IPS-NIHi7 (cell line): ENCODE data around the gene AJM1.

Experiments used
- DNase-seq: peaks from one replicate; pipeline ENCODE4 v3.0.0; 2012; ENCODE audit warnings: mixed read lengths; ENCODE audit errors: extremely low spot score

The AJM1 gene

DNA sequence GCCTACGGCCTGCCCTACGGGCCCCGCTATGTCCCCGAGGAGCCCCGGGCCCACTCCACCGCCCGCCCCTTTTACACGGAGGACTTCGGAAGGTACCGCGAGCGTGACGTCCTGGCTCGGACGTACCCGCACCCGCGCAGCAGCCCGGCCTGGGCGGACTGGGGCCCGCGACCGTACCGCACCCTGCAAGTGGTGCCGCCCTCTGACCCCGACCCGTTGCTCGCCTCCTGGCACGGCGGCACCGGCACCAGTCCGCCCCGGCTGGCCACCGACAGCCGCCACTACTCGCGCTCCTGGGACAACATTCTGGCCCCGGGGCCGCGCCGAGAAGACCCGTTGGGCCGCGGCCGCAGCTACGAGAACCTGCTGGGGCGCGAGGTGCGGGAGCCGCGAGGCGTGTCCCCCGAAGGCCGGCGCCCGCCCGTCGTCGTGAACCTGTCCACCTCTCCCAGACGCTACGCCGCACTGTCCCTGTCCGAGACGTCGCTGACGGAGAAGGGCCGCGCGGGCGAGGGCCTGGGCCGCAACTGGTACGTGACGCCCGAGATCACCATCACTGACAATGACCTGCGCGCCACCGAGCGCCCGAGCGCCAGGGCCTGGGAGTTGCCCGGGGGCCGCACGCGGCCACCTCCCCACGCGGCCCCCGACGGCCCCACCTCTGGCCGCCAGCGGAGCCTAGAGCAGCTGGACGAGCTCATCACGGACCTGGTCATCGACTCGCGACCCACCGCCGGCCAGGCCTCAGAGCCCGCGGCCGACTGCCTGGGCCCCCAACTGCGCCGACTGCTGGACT is 3.4 kb downstream of the AJM1 start:
- no peak for DNase-seq

DNA sequence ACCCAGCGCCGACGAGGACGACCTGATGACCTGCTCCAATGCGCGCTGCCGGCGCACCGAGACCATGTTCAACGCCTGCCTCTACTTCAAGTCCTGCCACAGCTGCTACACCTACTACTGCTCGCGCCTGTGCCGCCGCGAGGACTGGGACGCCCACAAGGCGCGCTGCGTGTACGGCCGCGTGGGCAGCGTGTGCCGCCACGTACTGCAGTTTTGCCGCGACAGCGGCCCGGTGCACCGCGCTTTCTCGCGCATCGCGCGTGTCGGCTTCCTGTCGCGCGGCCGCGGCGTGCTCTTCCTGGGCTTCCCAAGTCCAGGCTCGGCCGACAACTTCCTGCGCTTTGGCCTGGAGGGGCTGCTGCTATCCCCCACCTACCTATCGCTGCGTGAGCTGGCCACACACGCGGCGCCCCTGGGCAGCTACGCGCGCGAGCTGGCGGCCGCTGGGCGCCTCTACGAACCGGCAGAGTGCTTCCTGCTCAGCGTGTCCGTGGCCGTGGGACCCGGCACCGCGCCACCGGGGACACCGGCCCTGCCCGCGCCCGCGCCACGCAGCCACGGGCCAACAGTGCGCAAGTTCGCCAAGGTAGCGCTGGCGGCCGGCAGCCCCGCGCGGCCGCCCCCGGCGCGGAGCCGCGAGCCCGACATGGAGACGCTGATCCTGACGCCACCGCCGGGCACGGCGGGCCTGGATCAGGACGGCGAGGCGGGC is 4.3 kb downstream of the AJM1 start:
- no peak for DNase-seq

DNA sequence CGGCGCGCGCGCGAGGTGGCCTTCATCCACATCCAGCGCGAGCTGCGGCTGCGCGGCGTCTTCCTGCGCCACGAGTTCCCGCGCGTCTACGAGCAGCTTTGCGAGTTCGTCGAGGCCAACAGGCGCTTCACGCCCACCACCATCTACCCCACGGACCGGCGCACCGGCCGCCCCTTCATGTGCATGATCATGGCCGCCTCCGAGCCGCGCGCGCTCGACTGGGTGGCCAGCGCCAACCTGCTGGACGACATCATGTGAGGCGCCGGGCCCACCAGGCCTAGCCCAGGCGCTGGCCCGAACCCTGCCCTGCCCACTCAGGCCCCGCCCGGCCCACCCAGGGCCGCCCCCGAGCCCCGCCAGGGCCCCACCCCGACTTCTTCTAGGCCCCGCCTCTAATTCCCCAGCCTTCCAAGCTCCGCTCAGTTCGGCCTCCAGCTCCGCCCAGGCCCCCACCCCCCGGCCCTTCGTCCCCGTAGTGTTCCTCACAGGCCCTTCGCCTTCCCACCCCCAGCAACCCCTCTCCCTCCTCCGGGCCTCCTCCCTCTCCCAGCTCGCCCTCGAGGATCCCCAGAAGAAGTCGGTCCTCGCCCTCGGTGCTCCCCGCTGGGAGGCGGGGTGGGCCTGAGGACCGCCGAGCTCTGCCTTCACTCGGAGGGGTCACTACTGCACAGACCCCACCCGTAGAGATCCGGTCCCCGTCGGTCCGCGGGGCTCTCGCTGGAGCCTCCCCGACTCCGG is 5.0 kb downstream of the AJM1 start:
- peak; percentile 81 for DNase-seq

DNA sequence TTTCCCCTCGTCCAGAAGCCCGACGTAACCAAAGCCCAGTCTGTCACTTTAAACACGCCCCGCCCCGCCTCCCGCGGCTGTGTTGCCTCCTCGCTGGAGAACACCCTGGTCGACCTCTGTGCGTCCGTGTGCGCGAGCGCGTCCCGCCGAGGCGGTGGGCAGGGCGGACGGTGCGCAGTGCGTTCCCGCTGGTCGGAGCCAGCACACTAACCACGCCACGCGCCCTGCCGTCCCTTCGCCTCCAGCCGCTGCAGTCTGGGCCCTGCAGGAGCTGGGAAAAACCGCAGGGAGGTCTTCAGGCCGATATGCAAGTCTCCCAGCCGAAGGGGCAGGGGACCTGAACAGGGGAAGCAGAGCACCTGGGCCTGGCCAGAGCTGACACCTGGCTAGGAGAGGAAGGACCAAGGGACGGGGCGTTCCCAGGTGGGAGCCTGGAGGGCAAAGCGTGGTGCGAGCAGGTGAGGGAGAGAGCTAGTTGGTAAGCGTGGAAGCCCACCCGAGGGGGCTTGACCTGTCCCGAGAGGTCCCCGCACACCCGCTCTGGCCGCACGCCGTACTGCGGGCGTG is 5.6 kb downstream of the AJM1 start:
- DNase-seq: peak; percentile 44

DNA sequence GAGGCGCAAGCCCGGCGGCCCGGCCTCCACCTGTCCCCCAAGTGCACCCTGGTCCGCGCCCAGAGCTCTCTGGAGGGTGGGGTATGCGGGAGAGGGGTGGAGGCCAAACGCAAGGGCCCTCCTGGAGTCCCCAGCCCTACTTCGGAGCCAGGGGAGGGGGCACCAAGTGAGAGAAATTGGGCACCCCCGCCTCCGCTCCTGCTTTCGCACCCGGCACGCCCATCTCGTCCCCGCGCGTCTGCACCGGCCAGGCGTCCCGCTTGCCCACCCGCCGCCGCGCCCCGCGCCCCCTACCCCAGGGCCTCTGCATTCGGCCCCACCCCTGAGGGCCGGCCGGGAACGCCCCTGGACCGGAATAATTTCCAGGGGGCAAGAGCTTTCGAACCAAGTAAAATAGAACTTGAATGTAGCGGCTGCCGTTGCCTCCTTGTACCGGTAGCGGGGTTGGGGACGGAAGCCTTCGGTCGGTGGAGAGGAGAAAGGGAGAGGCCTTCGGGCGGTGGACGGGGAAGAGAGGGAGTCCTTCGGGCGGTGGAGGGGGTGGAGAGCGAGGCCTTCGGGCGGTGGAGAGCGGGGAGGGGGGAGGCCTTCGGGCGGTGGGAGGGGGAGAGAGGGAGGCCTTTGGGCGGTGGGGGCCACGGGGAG is 6.2 kb downstream of the AJM1 start:
- DNase-seq: peak; percentile 68

DNA sequence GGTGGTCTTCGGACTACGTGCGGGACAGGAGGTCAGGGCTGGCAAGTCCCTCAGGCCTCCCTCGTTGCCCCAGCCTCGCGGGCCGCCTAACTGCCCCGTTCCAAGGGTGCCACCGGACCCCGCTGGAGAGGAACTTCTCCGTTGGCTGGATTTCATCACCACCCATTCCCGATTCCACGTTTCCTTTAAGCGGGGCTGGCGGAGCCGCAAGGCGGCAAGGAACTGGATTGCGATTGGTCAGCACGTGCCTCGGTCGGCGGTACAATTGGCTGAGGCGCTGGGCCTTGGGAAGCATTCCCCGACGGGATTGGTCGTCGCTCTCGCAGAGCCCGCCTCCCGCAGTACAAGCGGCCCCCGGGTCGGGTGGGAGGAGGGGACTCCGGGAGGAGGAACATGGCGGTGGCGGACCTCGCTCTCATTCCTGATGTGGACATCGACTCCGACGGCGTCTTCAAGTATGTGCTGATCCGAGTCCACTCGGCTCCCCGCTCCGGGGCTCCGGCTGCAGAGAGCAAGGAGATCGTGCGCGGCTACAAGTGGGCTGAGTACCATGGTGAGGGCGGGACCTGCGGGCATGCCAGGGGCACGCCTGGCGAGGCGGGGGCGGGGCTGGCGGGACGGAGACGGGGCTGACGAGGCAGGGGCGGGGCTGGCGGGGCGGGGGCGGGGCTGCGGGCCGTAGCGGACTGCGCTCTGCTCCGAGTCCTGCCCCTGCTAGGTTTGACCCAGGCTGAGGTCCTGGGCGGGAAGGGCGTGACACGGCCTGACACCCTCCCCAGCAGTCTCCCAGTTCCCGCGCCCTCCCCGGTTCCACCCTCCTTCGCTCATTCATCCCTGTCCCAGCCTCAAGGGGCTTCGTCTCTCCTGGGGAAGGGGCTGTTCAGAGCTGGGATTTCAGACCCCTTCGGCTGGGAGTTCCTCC is 7.0 kb downstream of the AJM1 start, which contains the start of gene PHPT1:
Gene PHPT1 (plus strand): TSS at position 372 of the 922 bp plus-strand sequence. CDS start 22 bp downstream, at position 394.
- peak; percentile 99 for DNase-seq

DNA sequence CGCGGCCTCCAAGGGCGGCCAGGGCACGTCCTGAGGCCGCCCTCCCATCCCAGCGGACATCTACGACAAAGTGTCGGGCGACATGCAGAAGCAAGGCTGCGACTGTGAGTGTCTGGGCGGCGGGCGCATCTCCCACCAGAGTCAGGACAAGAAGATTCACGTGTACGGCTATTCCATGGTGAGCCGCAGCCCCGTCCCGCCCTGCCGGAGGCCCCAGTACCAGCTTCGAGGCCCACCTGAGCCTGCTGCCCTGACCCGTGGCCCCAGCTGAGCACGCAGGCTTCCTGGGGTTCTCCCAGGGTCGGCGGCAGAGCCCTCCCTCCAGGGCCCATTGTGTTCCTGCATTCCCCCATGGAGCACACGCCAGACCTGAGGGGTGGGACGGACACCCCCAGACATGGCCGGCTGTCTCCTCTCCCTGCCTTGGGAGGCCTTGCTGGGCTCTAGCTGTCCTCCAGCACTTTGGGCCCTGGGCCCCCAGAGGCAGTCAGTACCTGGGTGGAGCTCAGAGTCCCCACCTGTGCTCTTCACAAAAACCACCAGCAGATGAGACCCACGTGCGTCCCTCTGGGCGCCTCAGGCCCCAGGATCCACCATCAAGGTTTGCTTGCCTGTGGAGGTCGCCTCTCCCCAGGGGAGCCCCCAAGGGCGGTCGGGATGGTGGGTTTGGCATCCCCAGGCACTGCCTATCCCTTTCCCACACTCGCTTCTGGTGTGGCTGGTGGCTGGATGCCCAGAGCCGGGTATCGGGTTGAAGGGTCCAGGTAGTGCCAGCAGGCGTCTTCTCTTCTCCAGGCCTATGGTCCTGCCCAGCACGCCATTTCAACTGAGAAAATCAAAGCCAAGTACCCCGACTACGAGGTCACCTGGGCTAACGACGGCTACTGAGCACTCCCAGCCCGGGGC is 7.9 kb downstream of the AJM1 start:
- no peak for DNase-seq

DNA sequence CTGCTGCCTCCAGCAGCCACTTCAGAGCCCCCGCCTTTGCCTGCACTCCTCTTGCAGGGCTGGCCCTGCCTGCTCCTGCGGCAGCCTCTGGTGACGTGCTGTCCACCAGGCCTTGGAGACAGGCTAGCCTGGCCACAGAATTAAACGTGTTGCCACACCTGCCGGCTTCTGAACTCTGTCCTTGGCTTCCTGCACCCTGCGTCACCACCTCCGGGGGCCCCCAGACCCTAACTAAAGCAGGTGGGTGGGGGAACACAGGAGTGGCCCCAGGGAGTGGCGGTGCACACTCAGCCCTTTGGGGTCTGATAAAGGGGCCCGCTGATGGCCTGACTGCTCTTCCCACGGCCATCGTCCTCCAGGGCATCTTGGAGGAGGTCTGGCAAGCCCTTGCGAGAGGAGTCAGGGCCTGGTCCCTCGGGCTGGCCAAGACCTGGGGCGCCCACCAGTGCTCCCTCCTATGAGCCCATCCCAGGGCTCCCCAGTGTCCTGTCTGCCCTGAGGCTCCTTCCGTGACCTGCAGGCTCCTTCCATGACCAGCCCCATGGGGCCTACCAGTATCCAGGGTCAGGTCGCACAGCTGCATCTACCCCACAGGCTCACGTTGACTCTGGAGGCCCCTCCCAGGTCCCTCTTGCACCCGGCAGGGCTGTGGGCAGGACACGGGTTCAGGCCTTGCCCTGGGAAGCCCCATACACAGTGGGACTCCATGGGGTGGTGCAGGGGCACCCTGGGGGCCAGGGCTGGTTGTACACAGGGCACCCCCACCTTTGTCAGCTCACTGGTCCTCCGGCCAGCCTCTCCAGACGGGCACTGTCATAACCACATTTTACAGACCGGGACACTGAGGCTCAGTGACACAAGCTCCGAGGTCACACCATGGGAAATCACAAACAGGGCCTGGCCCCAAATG is 8.8 kb downstream of the AJM1 start:
- DNase-seq: no peak

DNA sequence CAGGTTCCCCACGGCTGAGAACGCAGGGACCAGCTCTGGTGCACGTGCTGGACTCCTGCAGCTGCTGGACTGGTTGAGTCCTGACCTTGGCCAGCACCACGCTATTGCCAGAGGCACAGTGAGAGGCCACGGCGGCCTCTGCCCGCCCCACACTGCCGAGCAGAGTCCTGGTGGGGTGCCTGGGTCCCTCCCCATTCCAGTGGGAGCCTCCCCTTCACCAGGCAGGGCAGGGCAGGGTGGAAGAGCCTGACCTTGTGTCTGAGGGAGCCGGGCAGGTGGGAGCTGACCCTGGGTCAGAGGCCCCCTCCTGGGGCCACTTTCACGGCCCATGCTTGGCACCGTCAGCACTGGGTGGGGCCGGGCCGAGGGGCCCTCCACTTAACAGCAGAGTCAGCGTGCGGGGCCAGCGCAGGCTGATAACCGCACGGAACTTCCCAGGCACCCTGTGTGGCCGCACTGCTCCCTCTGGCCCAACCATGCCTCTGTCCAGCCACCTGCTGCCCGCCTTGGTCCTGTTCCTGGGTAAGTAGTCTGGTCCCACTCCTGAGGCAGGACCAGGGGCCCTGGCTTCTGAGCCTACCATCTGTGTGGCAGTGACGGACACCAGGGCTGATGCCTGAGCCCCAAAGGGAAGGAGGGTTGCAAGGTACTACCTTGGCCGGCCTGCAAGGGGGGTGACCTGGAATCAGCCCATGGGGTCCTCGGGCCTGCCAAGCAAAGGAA is 9.8 kb downstream of the AJM1 start, which contains the start of gene MAMDC4:
Gene MAMDC4 (plus strand): TSS at position 406 of the 723 bp plus-strand sequence. CDS start 71 bp downstream, at position 477.
- no peak for DNase-seq

DNA sequence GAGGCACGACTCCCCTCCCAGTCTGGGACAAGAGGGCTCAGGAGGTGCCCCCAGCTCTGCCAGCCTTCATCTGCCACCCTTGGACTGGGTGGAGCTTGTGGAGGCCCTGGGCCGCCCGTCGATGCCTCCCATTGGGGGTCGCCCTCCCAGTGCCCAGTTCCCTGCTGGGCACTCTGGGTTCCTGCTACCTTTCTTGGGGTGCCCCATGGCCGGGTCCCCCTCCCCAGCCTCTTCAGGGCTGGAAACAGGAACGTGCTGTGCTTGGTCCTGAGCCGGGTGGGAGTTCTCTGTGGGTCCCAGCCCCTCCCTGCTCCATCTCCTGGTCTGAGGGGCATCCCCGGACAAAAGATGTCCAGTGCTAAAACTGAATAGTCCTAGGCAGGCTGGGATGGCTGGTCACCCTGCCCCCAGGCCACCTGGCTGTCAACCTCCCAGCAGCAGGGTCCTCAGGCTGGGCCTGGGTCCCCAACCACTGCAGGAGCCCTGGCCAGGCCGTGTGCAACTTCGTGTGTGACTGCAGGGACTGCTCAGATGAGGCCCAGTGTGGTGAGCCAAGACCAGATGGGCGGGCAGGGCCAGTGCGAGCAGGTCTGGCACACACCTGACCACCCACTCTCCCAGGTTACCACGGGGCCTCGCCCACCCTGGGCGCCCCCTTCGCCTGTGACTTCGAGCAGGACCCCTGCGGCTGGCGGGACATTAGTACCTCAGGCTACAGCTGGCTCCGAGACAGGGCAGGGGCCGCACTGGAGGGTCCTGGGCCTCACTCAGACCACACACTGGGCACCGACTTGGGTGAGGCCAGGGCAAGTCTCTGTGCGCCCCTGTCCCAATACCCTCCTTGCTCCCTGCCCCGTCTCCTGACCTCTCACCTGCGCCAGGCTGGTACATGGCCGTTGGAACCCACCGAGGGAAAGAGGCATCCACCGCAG is 10.7 kb downstream of the AJM1 start:
- DNase-seq: no peak

DNA sequence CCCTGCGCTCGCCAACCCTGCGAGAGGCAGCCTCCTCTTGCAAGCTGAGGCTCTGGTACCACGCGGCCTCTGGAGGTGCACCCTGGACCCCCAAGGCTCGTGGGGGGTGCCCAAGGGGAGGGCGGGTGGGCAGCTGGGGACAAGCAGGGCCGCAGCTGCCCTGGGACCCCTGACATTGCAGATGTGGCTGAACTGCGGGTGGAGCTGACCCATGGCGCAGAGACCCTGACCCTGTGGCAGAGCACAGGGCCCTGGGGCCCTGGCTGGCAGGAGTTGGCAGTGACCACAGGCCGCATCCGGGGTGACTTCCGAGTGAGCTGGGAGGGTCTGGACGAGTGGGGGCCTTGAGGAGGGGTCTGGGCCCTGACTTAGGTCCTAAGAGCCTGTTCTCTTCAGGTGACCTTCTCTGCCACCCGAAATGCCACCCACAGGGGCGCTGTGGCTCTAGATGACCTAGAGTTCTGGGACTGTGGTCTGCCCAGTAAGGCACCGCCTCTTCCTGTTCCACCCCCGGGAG is 11.4 kb downstream of the AJM1 start:
- no peak for DNase-seq

DNA sequence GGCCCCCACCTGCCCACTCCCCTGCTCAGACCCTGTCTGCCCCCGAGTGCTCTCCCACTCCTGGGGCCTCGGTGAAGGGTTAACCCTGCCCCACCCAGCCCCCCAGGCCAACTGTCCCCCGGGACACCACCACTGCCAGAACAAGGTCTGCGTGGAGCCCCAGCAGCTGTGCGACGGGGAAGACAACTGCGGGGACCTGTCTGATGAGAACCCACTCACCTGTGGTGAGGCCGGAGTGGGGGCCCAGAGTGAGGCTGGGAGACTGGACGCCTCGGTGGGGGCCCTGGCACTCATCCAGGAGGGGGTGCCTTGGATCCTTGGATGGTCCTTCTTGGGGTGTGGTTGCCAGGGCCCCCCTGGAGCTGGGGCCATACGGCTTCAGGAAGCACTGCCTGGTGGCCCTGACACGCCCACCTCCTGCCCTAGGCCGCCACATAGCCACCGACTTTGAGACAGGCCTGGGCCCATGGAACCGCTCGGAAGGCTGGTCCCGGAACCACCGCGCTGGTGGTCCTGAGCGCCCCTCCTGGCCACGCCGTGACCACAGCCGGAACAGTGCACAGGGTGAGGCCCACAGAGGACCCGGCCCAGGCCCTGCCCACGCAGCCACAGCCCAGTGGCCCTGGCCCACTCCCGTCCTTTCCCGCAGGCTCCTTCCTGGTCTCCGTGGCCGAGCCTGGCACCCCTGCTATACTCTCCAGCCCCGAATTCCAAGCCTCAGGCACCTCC is 12.0 kb downstream of the AJM1 start:
- DNase-seq: no peak

DNA sequence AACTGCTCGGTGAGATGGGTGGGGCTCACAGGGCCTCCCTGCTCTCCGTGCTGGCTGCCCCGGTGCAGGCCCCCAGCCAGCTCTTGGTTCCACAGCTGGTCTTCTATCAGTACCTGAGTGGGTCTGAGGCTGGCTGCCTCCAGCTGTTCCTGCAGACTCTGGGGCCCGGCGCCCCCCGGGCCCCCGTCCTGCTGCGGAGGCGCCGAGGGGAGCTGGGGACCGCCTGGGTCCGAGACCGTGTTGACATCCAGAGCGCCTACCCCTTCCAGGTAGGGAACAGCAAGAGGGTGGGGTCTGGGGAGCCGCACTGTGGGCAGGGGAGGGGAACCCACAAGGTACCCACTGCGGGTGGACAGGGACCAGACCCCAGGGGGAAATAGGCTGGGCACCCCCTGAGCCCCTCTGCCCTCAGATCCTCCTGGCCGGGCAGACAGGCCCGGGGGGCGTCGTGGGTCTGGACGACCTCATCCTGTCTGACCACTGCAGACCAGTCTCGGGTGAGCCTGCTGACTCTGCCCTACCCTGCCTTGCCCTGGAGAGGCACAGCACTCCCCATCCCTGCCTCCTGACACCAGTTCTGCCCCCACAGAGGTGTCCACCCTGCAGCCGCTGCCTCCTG is 12.7 kb downstream of the AJM1 start:
- DNase-seq: no peak

DNA sequence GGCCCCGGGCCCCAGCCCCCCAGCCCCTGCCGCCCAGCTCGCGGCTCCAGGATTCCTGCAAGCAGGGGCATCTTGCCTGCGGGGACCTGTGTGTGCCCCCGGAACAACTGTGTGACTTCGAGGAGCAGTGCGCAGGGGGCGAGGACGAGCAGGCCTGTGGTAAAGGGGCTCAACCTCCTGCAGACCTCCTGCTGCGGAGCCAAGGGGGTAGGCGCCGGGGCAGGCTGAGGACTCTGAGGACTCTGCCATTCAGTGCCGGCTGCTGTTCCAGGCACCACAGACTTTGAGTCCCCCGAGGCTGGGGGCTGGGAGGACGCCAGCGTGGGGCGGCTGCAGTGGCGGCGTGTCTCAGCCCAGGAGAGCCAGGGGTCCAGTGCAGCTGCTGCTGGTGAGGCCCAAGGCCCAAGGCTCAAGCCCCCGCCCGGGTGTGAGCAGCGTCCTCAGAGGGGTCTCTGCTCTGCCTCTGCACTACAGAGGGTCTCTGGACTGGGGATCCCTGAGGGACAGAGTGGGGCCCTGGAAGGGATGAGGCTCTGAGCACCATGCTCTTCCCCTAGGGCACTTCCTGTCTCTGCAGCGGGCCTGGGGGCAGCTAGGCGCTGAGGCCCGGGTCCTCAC is 13.3 kb downstream of the AJM1 start:
- no peak for DNase-seq

DNA sequence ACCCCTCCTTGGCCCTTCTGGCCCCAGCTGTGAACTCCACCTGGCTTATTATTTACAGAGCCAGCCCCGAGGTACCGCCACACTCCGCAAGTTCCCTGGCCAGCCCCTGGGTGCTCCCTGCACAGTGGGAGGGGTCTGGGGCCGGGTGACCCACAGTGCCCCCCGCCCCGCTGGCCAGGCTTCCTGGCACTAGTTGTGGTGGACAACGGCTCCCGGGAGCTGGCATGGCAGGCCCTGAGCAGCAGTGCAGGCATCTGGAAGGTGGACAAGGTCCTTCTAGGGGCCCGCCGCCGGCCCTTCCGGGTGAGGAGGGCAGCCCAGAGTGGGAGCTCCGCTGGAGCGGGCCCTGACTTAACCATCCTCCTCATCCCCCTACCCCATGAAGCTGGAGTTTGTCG is 13.8 kb downstream of the AJM1 start:
- DNase-seq: no peak
